Measurements from ENCODE around the gene NPB.

DNA sequence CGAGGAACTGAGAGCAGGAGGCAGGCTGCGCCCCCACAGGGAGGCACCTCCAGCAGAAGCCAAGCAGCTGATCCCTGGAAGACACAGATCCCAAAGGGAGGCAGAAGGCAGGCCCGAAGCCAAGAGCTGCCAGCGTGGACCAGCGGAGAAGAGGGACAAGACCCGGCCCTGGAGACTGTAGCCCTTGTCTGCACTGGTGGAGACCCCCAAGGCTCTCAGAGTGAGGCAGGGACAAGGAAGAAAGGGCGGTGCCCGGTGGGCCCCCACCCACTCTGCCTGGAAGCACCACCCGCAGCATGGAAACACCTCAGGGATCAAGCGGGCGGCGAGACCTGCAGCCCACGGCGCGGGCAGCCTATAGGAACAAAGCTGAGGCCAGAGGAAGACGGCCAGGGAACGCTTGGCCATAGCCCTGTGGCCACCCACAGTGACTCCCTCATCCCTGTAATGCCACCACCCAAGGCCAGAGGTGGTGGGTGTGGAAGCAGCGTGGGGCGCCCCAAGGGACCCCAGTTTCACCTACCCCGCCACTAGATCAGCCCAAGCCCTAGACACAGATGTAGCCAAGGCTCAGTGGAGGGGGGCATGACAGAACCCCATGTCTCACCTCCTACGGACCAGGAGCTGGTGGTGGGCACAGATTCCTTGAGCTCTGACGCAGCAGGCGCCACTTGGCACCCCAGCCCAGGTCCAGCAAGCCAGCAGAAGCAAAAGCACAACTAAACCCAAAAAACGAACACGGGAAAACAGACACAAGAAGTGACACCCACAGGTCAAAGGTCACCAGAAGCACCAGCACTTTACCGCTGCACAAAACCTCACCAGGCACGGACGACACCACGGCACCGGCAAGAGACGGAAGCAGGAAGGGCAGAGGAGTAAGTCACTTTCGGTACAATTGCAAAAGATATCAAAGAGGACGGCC is 18.8 kb downstream of the NPB start:
- TF ChIP-seq SUZ12 (IDR thresholded peaks at IDR 0.05) (no peak), ELF4 (IDR thresholded peaks at IDR 0.05) (no peak), SP1 (IDR thresholded peaks at IDR 0.05) (no peak), CTBP1 (IDR thresholded peaks at IDR 0.05; ENCODE audit: borderline replicate concordance) (no peak), FOXK2 (IDR thresholded peaks at IDR 0.05) (no peak), FOXM1 (IDR thresholded peaks at IDR 0.05; ENCODE audit: borderline replicate concordance) (no peak), TARDBP (IDR thresholded peaks at IDR 0.05) (no peak), FOXA1 (IDR thresholded peaks at IDR 0.05) (no peak), ARNT (IDR thresholded peaks at IDR 0.05) (no peak), BHLHE40 (IDR thresholded peaks at IDR 0.05; ENCODE audit: borderline replicate concordance) (no peak), HDGF (IDR thresholded peaks at IDR 0.05; ENCODE audit: borderline replicate concordance) (no peak)
